ENCODE results near the gene MAD2L1BP.

The MAD2L1BP gene

GRCh38 chr6:43616725-43617472 is 18.7 kb upstream of the MAD2L1BP start:
- TF ChIP-seq CTCF (IDR thresholded peaks at IDR 0.05; ENCODE audit: extremely low read depth, insufficient read depth, missing control alignments), result no peak
- in situ Hi-C loops (cut with MboI; ENCODE audit: low pct_unique_long_range_greater_than_20kb, low sequenced_read_pairs, unreplicated experiment), result no loop called here
- no peak for DNase-seq (ENCODE audit: low spot score)

- DNase-seq (ENCODE audit: low spot score), result no peak
- no peak for TF ChIP-seq CTCF (IDR thresholded peaks at IDR 0.05; ENCODE audit: extremely low read depth, insufficient read depth, missing control alignments)
- in situ Hi-C loops (cut with MboI; ENCODE audit: low pct_unique_long_range_greater_than_20kb, low sequenced_read_pairs, unreplicated experiment), result no loop called here
Measured at GRCh38 chr6:43621078-43621835, 14.4 kb upstream of the MAD2L1BP start.

GRCh38 chr6:43621836-43622180 is 13.8 kb upstream of the MAD2L1BP start:
- DNase-seq (ENCODE audit: low spot score), result no peak
- no peak for TF ChIP-seq CTCF (IDR thresholded peaks at IDR 0.05; ENCODE audit: extremely low read depth, insufficient read depth, missing control alignments)
- in situ Hi-C loops (cut with MboI; ENCODE audit: low pct_unique_long_range_greater_than_20kb, low sequenced_read_pairs, unreplicated experiment), result no loop called here

GRCh38 chr6:43622541-43622940 is 13.1 kb upstream of the MAD2L1BP start:
- in situ Hi-C loops (cut with MboI; ENCODE audit: low pct_unique_long_range_greater_than_20kb, low sequenced_read_pairs, unreplicated experiment), result no loop called here
- no peak for DNase-seq (ENCODE audit: low spot score)
- TF ChIP-seq CTCF (IDR thresholded peaks at IDR 0.05; ENCODE audit: extremely low read depth, insufficient read depth, missing control alignments), result no peak

GRCh38 chr6:43623880-43624785 is 11.5 kb upstream of the MAD2L1BP start:
- no peak for TF ChIP-seq CTCF (IDR thresholded peaks at IDR 0.05; ENCODE audit: extremely low read depth, insufficient read depth, missing control alignments)
- no peak for DNase-seq (ENCODE audit: low spot score)
- in situ Hi-C loops (cut with MboI; ENCODE audit: low pct_unique_long_range_greater_than_20kb, low sequenced_read_pairs, unreplicated experiment), result no loop called here

- no peak for DNase-seq (ENCODE audit: low spot score)
- no peak for TF ChIP-seq CTCF (IDR thresholded peaks at IDR 0.05; ENCODE audit: extremely low read depth, insufficient read depth, missing control alignments)
- in situ Hi-C loops (cut with MboI; ENCODE audit: low pct_unique_long_range_greater_than_20kb, low sequenced_read_pairs, unreplicated experiment), result no loop called here
Measured at GRCh38 chr6:43624786-43625288, 10.8 kb upstream of the MAD2L1BP start.

All from GM13977 (cell line).